HG03571 (cell line): ENCODE results near the gene REG3G.
A peak's percentile ranks its signal among the peaks of the same experiment; 100 is the strongest.

Experiments used
- ATAC-seq: cut with Tn5 transposase; IDR thresholded peaks from one replicate; pipeline ENCODE4 v1.9.1; 2021; ENCODE audit not compliant: unreplicated experiment

The REG3G gene

GRCh38 chr2:79025421-79025820 is at the start of gene REG3G:
REG3G (plus strand) TSS chr2:79025702; CDS start chr2:79026094, 392 bp downstream.
- no peak for ATAC-seq

- ATAC-seq, result peak; percentile 98
Measured at GRCh38 chr2:78977661-78978145, 47.8 kb upstream of the REG3G start.

- ATAC-seq, result no peak
Measured at GRCh38 chr2:78978340-78978739, 47.2 kb upstream of the REG3G start.

- ATAC-seq, result no peak
Measured at GRCh38 chr2:78979380-78980151, 45.9 kb upstream of the REG3G start.

GRCh38 chr2:78980152-78980465 is 45.4 kb upstream of the REG3G start:
- ATAC-seq, result no peak

- no peak for ATAC-seq
Measured at GRCh38 chr2:78980871-78981270, 44.6 kb upstream of the REG3G start.

GRCh38 chr2:78982638-78983330 is 42.7 kb upstream of the REG3G start:
- no peak for ATAC-seq

GRCh38 chr2:78984386-78984785 is 41.1 kb upstream of the REG3G start:
- ATAC-seq, result no peak

- no peak for ATAC-seq
Measured at GRCh38 chr2:78985558-78985957, 39.9 kb upstream of the REG3G start.

GRCh38 chr2:78989051-78989450 is 36.5 kb upstream of the REG3G start:
- no peak for ATAC-seq

- no peak for ATAC-seq
Measured at GRCh38 chr2:78992451-78992806, 33.1 kb upstream of the REG3G start.

- ATAC-seq, result no peak
Measured at GRCh38 chr2:78992807-78993517, 32.5 kb upstream of the REG3G start.

- ATAC-seq, result no peak
Measured at GRCh38 chr2:78993518-78994148, 31.9 kb upstream of the REG3G start.

GRCh38 chr2:78994789-78995188 is 30.7 kb upstream of the REG3G start:
- no peak for ATAC-seq

- ATAC-seq, result no peak
Measured at GRCh38 chr2:78999406-78999805, 26.1 kb upstream of the REG3G start.

- no peak for ATAC-seq
Measured at GRCh38 chr2:79000008-79000576, 25.4 kb upstream of the REG3G start.

- no peak for ATAC-seq
Measured at GRCh38 chr2:79001285-79001684, 24.2 kb upstream of the REG3G start.

- ATAC-seq, result no peak
Measured at GRCh38 chr2:79004680-79005079, 20.8 kb upstream of the REG3G start.

- ATAC-seq, result no peak
Measured at GRCh38 chr2:79005216-79005615, 20.3 kb upstream of the REG3G start.

GRCh38 chr2:79009388-79009787 is 16.1 kb upstream of the REG3G start:
- ATAC-seq, result no peak

GRCh38 chr2:79011496-79011895 is 14.0 kb upstream of the REG3G start:
- no peak for ATAC-seq
